PC-9 (cell line): ENCODE data around the gene PRKAG2. TPM values are rescaled to one million over a fixed set of nuclear protein-coding genes. Genes with fewer than 3 reads are reported as not detected.

Experiments used
- BruUV-seq: library from RNA; stranded (reverse); fragments of 400-500 nt; replicated peaks from 2 replicates; lab custom pipeline; 2021; lab: Mats Ljungman, UMichigan
- CTCF ChIA-PET: fragments of 300-600 bp; sonication (Branson Sonifier 250); formaldehyde crosslinking; loops from one replicate; lab custom pipeline; 2022; ENCODE audit warnings: antibody characterized with exemption; lab: Charles Lee
- POLR2A ChIA-PET: fragments of 300-600 bp; sonication (Branson Sonifier 250); formaldehyde crosslinking; loops from one replicate; lab custom pipeline; 2022; ENCODE audit warnings: antibody characterized with exemption; ENCODE audit not compliant: unreplicated experiment; lab: Charles Lee
- DNase-seq, 2 experiments: peaks; one replicate each; pipeline versions ENCODE4 v3.0.0 to v3.0.0-alpha.2; 2015 to 2022; ENCODE audit warnings: mixed read lengths in 1 of 2
- H2AFZ ChIP-seq: fragments of 200-600 bp; sonication (generic); 2 replicates; pipeline ENCODE4 v1.8.1; 2017; ENCODE audit warnings: antibody characterized with exemption
- H3F3A ChIP-seq: fragments of 200-600 bp; sonication (generic); 2 replicates; pipeline ENCODE4 v1.8.1; 2017; ENCODE audit warnings: antibody characterized with exemption, mild to moderate bottlenecking, low read depth; ENCODE audit not compliant: insufficient read depth
- H3K27ac ChIP-seq: fragments of 200-600 bp; sonication (generic); 2 replicates; pipeline ENCODE4 v1.6.1; 2016; ENCODE audit warnings: mixed run types
- H3K27me3 ChIP-seq: fragments of 200-600 bp; sonication (generic); 2 replicates; pipeline ENCODE4 v1.6.1; 2016; ENCODE audit warnings: low read depth, mixed run types; ENCODE audit not compliant: insufficient read depth
- H3K36me3 ChIP-seq: fragments of 200-600 bp; sonication (generic); 2 replicates; pipeline ENCODE4 v1.6.1; 2016; ENCODE audit warnings: low read depth, mixed run types
- H3K4me1 ChIP-seq: fragments of 200-600 bp; sonication (generic); replicated peaks from 2 replicates; pipeline ENCODE4 v1.6.1; 2016; ENCODE audit warnings: mixed run types; ENCODE audit not compliant: insufficient read depth
- H3K4me2 ChIP-seq: fragments of 200-600 bp; sonication (generic); 2 replicates; pipeline ENCODE4 v1.6.1; 2017; ENCODE audit warnings: mixed run types
- H3K4me3 ChIP-seq: fragments of 200-600 bp; sonication (generic); 2 replicates; pipeline ENCODE4 v1.6.1; 2016; ENCODE audit warnings: mixed run types
- H3K79me2 ChIP-seq: fragments of 200-600 bp; sonication (generic); 2 replicates; pipeline ENCODE4 v1.6.1; 2017; ENCODE audit warnings: low read depth, mixed run types
- H3K9me2 ChIP-seq: fragments of 200-600 bp; sonication (generic); 2 replicates; pipeline ENCODE4 v1.8.1; 2017; ENCODE audit warnings: mild to moderate bottlenecking; ENCODE audit not compliant: insufficient read depth
- H3K9me3 ChIP-seq: fragments of 200-600 bp; sonication (generic); 2 replicates; pipeline ENCODE4 v1.8.1; 2016; ENCODE audit warnings: low read depth; ENCODE audit not compliant: insufficient read depth
- H4K20me1 ChIP-seq: fragments of 200-600 bp; sonication (generic); 2 replicates; pipeline ENCODE4 v1.8.1; 2017; ENCODE audit not compliant: insufficient read depth
- EZH2 ChIP-seq: fragments of 200-600 bp; sonication (generic); IDR thresholded peaks from 2 replicates; pipeline ENCODE4 v1.8.0; 2017; ENCODE audit warnings: antibody characterized with exemption, low read depth
- intact Hi-C: fragments of 100-400 bp; cut with micrococcal nuclease; formaldehyde crosslinking; loops from one replicate; pipeline ENCODE4 v1.10.0; 2022; ENCODE audit not compliant: unreplicated experiment
- total RNA-seq: library from RNA; stranded (reverse); gene quantifications from 2 replicates; pipeline ENCODE4 v1.2.3, GENCODE V29; 2021
- TF ChIP-seq, protein P1 (sequence below): fragments of 200-600 bp; sonication (generic); conservative IDR thresholded peaks from 2 replicates; pipeline ENCODE4 v1.6.1; 2017; ENCODE audit warnings: mixed run types, antibody characterized with exemption, mild to moderate bottlenecking, moderate library complexity

Gene PRKAG2
- total RNA-seq, 1 experiment from 2014 or later: 37.3 TPM

DNA sequence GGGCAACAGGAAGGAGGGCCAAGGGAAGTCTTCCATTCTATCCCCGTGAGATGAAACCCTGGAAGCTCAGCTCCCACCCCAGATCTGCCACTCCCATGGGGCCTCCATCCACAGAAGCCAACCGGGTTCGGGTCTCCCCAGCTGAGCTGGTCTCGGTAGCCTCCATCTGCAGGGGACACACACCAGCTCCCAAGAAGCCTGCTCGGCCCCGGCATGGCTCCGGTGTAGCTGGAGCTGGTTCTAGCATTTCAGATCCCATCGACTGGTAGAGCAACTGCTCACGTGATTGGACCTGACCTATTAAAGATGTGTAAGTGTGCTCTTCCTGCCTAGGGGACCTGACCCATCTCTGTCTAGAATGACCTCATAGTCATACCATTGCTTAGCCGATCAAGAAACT lies 138.0 kb downstream of the PRKAG2 start:
- peaks cover 33% of the 10 kb centered on the region for H3K4me1 ChIP-seq
- peak in 1 of 2 experiments; percentile 18 for DNase-seq
- no peak overlapping the region for H3K4me3 ChIP-seq
- H2AFZ ChIP-seq: no peak overlapping the region
- TF ChIP-seq, protein P1, sequence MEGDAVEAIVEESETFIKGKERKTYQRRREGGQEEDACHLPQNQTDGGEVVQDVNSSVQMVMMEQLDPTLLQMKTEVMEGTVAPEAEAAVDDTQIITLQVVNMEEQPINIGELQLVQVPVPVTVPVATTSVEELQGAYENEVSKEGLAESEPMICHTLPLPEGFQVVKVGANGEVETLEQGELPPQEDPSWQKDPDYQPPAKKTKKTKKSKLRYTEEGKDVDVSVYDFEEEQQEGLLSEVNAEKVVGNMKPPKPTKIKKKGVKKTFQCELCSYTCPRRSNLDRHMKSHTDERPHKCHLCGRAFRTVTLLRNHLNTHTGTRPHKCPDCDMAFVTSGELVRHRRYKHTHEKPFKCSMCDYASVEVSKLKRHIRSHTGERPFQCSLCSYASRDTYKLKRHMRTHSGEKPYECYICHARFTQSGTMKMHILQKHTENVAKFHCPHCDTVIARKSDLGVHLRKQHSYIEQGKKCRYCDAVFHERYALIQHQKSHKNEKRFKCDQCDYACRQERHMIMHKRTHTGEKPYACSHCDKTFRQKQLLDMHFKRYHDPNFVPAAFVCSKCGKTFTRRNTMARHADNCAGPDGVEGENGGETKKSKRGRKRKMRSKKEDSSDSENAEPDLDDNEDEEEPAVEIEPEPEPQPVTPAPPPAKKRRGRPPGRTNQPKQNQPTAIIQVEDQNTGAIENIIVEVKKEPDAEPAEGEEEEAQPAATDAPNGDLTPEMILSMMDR: no peak
- TF ChIP-seq EZH2: no peak
- no peak overlapping the region for H3K4me2 ChIP-seq
- H3K27ac ChIP-seq: no peak overlapping the region
- H3K27me3 ChIP-seq: no peaks in the 10 kb centered on the region
- H3K9me3 ChIP-seq: no peaks in the 10 kb centered on the region
- no peaks in the 10 kb centered on the region for H3K79me2 ChIP-seq
- intact Hi-C loops: no loop called here
- CTCF ChIA-PET: no interaction called here
- no peaks in the 10 kb centered on the region for H3K36me3 ChIP-seq
- H4K20me1 ChIP-seq: no peaks in the 10 kb centered on the region
- peaks cover 19% of the 10 kb centered on the region for H3F3A ChIP-seq
- no peaks in the 10 kb centered on the region for H3K9me2 ChIP-seq
- POLR2A ChIA-PET: no interaction called here
- BruUV-seq: no TSS peak

- H3K27ac ChIP-seq: peak overlapping the region; percentile 81
- ChIA-PET POLR2A (interaction anchor here (0.5 to 0.9 kb wide), 4 partner anchors 9 to 185 kb away, joined by 3 to 18 read pairs (median 5); no protein-coding TSS in a partner anchor), CTCF (interaction anchor here (0.6 kb wide), 3 partner anchors 23 to 105 kb away, joined by 3 to 7 read pairs (median 3); no protein-coding TSS in a partner anchor)
- no peaks in the 10 kb centered on the region for H4K20me1 ChIP-seq
- no peaks in the 10 kb centered on the region for H3K9me2 ChIP-seq
- intact Hi-C loops: loop anchor here (1.0 to 2.0 kb wide), 3 partner anchors 18 to 104 kb away; no protein-coding TSS in a partner anchor
- TF ChIP-seq, protein P1: peak; percentile 58
- no peak for TF ChIP-seq EZH2
- peak; percentile 90 to 94 for DNase-seq
- H2AFZ ChIP-seq: no peak overlapping the region
- peaks cover 29% of the 10 kb centered on the region for H3K4me1 ChIP-seq
- no peaks in the 10 kb centered on the region for H3K9me3 ChIP-seq
- H3K4me3 ChIP-seq: peak overlapping the region; percentile 26; the same call in 1 of the 2 replicates
- H3K36me3 ChIP-seq: no peaks in the 10 kb centered on the region
- H3K27me3 ChIP-seq: no peaks in the 10 kb centered on the region
- no TSS peak for BruUV-seq
- no peaks in the 10 kb centered on the region for H3K79me2 ChIP-seq
- H3F3A ChIP-seq: peaks cover 19% of the 10 kb centered on the region
- peak overlapping the region; percentile 77 for H3K4me2 ChIP-seq
Measured at GRCh38 chr7:151736403-151736909, 140.5 kb downstream of the PRKAG2 start.

DNA sequence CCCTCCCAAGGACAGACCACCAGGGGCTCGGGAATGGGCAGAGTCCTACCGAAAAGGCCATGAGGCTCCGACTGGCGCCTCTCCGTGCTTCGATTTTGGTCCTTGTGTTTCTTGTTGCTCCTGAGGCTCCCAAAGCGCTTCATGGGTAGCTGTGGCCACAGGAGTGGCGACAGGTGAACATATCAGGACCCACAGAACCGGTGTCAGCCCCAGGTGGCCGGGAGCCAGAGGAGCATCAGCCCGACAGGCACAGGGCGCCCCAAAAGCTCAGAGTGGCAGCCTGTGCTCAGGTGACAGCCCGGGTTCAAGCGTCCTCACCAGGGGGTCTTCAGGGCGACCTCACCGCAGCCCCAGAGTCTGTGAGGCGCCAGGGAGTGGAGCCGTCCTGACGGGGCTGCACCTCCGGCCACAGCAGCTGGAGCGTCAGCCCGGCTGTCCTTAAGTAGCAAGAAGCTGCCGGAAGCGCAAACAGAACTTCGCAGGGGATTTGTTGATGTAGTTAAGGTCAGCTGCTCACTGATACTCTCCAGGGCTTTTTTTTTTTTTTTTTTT lies 141.0 kb downstream of the PRKAG2 start:
- TSS peak; percentile 72 for BruUV-seq
- Histone ChIP-seq H3K4me3 (peak overlapping the region; percentile 26; the same call in 1 of the 2 replicates), H3K36me3 (no peaks in the 10 kb centered on the region), H3K4me1 (peaks cover 29% of the 10 kb centered on the region), H3K9me2 (no peaks in the 10 kb centered on the region), H2AFZ (no peak overlapping the region), H3K27me3 (no peaks in the 10 kb centered on the region), H3K79me2 (no peaks in the 10 kb centered on the region), H3F3A (peaks cover 19% of the 10 kb centered on the region), H4K20me1 (no peaks in the 10 kb centered on the region), H3K4me2 (peak overlapping the region; percentile 77), H3K27ac (no peak overlapping the region), H3K9me3 (no peaks in the 10 kb centered on the region)
- no peak for DNase-seq
- intact Hi-C loops: loop anchor here (1.0 to 2.0 kb wide), 3 partner anchors 18 to 103 kb away; no protein-coding TSS in a partner anchor
- ChIA-PET POLR2A (interaction anchor here (0.7 to 0.9 kb wide), 2 partner anchors 9 to 104 kb away, joined by 4 to 18 read pairs; no protein-coding TSS in a partner anchor), CTCF (interaction anchor here (0.6 kb wide), 2 partner anchors 23 to 104 kb away, joined by 3 to 7 read pairs; no protein-coding TSS in a partner anchor)
- TF ChIP-seq EZH2: no peak
- TF ChIP-seq, protein P1: no peak
